A549 (cell line): ENCODE measurements around the gene PRR14.

ENCODE experiments used
- MYC ChIP-seq: IDR thresholded peaks from 2 replicates; pipeline ENCODE4 v1.6.1; 2012; ENCODE audit warnings: mild to moderate bottlenecking, inconsistent platforms, low read length, improper control_type of control experiment, borderline replicate concordance
- RFX5 ChIP-seq: fragments of 450-650 bp; IDR thresholded peaks from 2 replicates; pipeline ENCODE4 v1.7.1; 2014; ENCODE audit warnings: antibody characterized with exemption, mild to moderate bottlenecking, moderate library complexity
- TF ChIP-seq, protein P1 (sequence below): fragments of 200-600 bp; sonication (generic); IDR thresholded peaks from 2 replicates; pipeline ENCODE4 v1.6.1; 2016; ENCODE audit warnings: antibody characterized with exemption, mild to moderate bottlenecking, moderate library complexity

DNA sequence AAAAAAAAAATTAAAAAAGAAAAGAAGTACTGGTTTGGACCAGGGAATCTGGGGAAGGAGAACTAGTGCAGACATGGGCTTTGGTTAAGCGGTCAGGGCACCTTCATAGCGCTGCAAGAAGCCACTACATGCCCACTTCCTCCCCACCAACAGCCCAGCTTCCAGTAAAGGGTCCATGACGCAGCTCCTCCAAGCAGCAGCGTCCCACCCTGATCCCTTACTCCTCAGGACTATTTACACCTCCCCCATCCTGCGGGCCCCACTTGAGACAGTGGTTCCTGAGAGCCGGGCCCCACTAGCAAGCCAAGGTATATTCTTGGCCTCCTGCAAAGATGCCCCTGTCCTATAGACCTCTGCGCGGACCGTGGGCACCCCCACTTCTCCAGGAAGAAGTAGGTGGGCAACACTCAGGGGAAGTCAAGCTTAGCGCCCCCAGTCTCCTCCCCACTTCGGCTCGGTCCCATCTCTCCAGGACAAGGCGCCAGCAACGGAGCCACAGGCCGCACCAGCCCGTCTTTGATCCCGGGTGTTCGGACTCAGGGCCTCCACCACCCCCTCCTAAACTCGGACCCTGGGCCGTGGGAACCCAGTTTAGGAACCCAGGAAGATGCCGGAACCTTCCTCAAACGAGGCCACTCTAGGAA lies 913 bp upstream of the PRR14 start:
- TF ChIP-seq RFX5 (no peak), MYC (no peak)
- TF ChIP-seq, protein P1, sequence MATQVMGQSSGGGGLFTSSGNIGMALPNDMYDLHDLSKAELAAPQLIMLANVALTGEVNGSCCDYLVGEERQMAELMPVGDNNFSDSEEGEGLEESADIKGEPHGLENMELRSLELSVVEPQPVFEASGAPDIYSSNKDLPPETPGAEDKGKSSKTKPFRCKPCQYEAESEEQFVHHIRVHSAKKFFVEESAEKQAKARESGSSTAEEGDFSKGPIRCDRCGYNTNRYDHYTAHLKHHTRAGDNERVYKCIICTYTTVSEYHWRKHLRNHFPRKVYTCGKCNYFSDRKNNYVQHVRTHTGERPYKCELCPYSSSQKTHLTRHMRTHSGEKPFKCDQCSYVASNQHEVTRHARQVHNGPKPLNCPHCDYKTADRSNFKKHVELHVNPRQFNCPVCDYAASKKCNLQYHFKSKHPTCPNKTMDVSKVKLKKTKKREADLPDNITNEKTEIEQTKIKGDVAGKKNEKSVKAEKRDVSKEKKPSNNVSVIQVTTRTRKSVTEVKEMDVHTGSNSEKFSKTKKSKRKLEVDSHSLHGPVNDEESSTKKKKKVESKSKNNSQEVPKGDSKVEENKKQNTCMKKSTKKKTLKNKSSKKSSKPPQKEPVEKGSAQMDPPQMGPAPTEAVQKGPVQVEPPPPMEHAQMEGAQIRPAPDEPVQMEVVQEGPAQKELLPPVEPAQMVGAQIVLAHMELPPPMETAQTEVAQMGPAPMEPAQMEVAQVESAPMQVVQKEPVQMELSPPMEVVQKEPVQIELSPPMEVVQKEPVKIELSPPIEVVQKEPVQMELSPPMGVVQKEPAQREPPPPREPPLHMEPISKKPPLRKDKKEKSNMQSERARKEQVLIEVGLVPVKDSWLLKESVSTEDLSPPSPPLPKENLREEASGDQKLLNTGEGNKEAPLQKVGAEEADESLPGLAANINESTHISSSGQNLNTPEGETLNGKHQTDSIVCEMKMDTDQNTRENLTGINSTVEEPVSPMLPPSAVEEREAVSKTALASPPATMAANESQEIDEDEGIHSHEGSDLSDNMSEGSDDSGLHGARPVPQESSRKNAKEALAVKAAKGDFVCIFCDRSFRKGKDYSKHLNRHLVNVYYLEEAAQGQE = no peak
